HG03520 (cell line): ENCODE results near the gene RNLS.

Source experiments
- ATAC-seq: cut with Tn5 transposase; IDR thresholded peaks from one replicate; pipeline ENCODE4 v1.9.1; 2021; ENCODE audit warnings: mild to moderate bottlenecking, moderate library complexity; ENCODE audit not compliant: unreplicated experiment

The RNLS gene

GRCh38 chr10:88239212-88239611 lies 343.9 kb downstream of the RNLS start:
- ATAC-seq: no peak

DNA sequence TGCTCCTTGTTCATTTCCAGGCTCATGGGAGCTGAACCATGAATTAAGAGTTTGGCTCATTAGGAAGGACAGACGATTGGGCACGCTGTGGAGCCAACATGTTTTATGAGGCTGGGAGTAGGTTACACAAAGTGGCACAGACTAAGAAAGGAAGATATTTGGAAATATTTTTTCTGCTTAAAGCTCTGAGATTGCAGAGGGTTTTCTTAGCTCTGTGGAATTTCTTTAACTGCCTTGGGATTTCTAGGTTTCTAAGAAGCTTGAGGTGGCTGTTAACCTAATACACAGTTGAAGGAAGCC lies 344.6 kb downstream of the RNLS start:
- ATAC-seq: no peak

DNA sequence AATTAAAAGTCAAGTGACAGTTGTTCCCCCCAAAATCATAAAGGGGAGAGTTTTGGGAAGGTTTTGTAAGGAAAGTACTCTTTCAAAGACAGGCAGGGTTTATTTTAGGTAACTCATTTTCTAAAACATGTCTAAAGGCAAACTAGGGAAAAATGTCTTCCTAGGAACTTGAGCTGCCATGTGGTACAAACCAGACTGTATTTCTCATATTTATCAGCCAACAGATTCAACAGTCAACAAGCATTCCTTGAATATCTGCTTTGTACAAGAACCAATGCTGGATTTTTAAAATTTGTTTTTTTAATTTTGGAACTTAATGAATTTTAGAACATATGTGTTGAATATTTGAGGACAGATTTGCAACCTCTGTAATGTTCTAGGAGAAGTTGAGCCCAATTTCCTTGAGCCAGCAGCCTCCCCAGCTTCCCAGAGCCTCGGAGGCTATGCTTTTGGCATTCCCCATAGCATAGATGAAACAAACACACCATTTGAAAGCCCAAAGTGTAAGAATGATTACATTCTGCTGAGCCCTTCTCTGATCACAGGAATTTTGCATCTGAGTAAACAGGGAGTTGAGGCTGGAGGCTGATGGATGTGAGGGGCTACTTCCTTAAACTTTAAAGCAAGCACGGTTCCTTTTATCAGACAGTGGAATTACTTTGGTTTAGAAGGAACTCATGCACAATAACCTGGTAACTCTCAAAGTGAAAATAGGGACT lies 345.1 kb downstream of the RNLS start:
- ATAC-seq: no peak

DNA sequence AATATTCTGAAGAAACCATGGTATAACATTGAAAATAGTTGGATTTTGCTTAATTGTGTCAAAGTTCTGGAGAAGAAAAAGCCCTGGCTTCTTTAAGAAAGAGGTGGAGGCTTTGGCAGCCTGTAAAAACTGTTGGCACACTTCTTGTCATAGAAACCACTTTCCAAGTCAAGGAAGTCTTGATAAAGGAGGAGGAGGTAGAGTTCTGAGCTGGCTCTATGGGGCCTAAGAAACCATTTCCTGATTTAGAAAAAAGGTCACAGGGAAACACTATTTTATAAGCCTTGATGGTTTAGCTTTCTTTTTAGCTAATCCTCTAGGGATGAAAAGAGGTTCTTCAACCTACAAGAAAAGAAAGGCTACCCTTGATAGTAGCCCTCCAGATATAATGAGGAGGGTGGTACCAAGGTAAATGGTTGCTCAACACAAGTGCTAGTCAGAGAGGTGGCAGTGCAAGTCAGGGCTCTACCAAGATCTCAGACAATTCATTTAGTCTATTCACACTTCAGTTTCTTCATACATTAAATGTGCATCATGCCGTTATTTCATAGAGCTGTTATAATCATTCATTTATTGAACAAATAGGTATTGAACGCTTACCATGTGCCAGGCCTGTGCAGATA lies 346.9 kb downstream of the RNLS start:
- ATAC-seq: no peak

DNA sequence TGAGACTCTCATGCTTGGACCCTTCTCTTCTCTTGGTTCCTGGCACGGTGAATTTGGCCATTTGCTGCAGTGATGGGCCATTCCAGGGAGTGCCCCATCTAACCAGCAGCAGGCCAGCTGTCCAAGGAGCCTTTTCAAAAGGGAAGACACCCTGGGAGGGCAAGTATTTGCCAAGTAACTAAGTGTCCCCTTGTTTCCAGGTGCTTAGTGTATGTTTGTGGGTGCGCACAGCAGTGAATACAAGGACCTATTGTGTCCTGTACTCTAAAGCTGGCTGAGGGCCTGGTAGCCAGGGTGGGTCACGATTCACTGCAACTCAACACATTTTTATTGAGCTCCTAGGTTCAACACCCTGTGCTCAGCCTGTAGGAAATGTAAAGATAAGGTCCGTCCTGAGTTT lies 348.8 kb downstream of the RNLS start:
- ATAC-seq: no peak

DNA sequence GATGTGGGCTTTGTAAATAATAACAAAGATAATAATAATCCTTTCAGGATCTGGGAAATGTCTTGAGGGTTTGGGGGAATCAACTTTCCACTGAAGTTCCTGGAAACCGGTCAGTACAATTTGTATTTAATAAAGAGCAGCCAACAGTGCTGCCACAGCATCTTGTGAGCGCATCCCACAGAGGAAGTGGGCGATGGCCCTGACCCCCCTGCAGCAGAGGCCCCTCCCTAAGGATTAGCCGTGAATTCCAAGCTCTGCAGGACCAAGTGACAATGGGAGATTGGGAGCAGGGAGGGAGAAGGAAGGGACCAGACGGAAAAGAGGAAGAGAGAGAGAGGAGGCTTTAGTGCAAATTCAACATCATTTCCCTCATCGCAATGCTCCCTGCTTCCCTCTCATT lies 349.2 kb downstream of the RNLS start:
- no peak for ATAC-seq

- no peak for ATAC-seq
These were observed 350.1 kb downstream of the RNLS start for GRCh38 chr10:88232983-88233543.

- ATAC-seq: no peak
These were observed 350.9 kb downstream of the RNLS start for GRCh38 chr10:88232029-88232895.

- ATAC-seq: no peak
These were observed 352.9 kb downstream of the RNLS start for GRCh38 chr10:88230251-88230650.

DNA sequence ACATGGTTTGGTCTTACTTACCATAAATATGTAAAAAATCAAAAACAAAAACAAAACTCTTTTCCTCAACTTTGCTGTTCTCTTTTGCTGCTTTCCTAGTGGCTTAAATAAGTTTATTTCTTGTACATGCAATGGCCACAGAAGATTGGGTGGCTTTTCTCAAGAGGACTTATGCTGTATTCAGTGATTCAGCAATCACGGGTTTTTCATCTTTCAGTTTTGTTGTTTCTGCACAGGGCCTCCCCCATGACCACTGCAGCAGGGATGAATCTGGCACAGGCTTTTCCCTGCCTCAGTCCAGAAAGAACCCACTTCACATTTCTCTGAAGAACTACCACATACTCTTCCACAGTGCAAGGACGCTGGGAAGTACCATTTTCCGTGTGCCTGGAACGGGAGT lies 355.0 kb downstream of the RNLS start:
- ATAC-seq: no peak

DNA sequence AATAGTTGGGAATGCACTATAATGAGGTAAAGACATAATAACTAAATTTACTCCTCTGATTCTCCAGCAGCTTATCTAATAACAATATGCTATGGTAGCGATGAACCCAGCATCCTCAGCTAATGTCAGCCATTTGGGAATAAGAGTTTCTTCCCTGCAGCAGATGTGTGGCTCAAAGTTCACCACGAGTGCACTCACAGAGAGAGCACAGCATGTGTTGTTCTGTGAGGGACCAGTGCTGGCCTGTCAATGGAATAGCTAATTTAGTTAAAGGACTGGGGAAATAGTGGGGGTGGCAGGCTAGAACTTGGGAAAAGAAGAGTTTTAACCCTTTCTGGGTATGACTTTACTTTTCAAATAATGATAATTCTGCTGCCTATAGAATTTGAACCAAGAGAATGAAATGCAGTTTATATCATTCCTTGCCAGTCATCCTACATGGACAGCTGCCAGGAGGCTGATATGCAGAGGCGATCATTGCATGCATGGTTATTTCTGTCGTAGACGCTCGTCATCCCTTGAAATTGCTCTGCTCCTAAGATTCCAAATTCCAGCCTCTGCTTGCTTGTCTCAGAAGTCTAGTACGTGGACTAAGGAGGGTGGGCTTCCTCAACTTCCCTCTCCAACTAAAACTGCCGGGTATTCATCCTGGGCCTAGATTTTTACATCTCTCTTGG lies 355.6 kb downstream of the RNLS start:
- no peak for ATAC-seq

- ATAC-seq: no peak
These were observed 356.2 kb downstream of the RNLS start for GRCh38 chr10:88226891-88227290.

DNA sequence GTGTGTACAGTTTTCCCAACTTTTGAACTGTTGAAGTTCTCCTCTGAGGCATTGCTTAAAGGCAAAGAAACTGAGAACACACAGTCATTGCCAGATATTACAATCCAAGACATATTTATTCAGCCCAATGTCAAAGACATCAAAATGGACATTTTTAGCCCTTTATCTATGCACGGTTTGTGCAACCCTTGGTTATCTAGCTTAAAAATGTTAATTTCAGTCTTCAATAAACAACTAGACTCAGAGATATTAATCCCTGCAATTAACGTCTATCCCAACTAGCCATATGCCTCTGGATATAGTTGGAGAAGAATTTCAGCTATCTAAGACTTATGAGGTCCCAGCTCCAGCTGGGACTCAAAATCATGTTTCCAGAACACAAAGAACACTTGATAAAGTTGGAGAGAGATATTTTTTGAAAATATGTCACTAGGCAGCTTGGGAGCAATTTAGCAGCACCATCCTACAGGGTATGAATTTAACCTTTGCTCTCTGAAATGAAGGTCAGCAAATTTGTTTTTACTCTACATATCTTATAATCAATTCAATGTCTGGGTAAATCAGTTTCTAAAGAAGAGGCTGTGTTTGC lies 357.0 kb downstream of the RNLS start:
- no peak for ATAC-seq
